GM12878 (cell line): ENCODE data around the gene PLOD3. TPM values are rescaled to one million over a fixed set of nuclear protein-coding genes. Genes with fewer than 3 reads are reported as not detected.

Experiments used
- ATAC-seq: fragments of 200-7000 bp; cut with Tn5 transposase; 3 replicates; pipeline ENCODE4 v1.9.1; 2020; ENCODE audit warnings: mild to moderate bottlenecking, moderate library complexity
- Bru-seq: library from RNA; stranded (reverse); fragments of 400-500 nt; gene quantifications from one replicate; lab custom pipeline; 2021; lab: Mats Ljungman, UMichigan
- BruChase-seq, 2 experiments: library from RNA; stranded (reverse); fragments of 400-500 nt; gene quantifications; one replicate each; lab custom pipeline; 2021; lab: Mats Ljungman, UMichigan
- BruUV-seq: library from RNA; stranded (reverse); fragments of 400-500 nt; replicated peaks from 2 replicates; lab custom pipeline; 2021; lab: Mats Ljungman, UMichigan
- CTCF ChIA-PET: fragments of 300-600 bp; sonication (Branson Sonifier 250); formaldehyde crosslinking; extraction: SDS; loops from one replicate; lab custom pipeline; 2021; ENCODE audit warnings: inconsistent platforms; lab: Yijun Ruan, JAX
- POLR2A ChIA-PET: fragments of 350-600 bp; formaldehyde crosslinking; extraction: SDS; loops from one replicate; lab custom pipeline; 2021; ENCODE audit warnings: inconsistent platforms; lab: Charles Lee
- RAD21 ChIA-PET: fragments of 300-600 bp; sonication (Branson Sonifier 250); formaldehyde crosslinking; loops from one replicate; lab custom pipeline; 2023; ENCODE audit warnings: antibody characterized with exemption; ENCODE audit not compliant: unreplicated experiment; lab: Charles Lee
- SMC1A ChIA-PET: fragments of 300-600 bp; sonication (Branson Sonifier 250); formaldehyde crosslinking; loops from one replicate; lab custom pipeline; 2023; ENCODE audit not compliant: unreplicated experiment, uncharacterized antibody; lab: Charles Lee
- DNase-seq: peaks from one replicate; pipeline ENCODE4 v3.0.0-alpha.2; 2011; ENCODE audit warnings: low read depth, low spot score
- FAIRE-seq: peaks from 3 replicates; lab custom pipeline; 2011; peaks lifted over from hg19 to GRCh38; lab: Jason Lieb, UNC
- H2AFZ ChIP-seq: 2 replicates; pipeline ENCODE4 v1.6.0; 2011; ENCODE audit warnings: low read depth, low read length, control low read depth; ENCODE audit not compliant: control insufficient read depth
- H3K27ac ChIP-seq: 2 replicates; pipeline ENCODE4 v1.5.1; 2011; ENCODE audit warnings: control low read depth; ENCODE audit not compliant: control insufficient read depth, insufficient read depth
- H3K27me3 ChIP-seq, 2 experiments: replicated peaks in 1 of 2; 2 replicates each; pipeline versions ENCODE4 v1.6.0 to v1.6.1; 2011; ENCODE audit warnings: low read length in 1 of 2; ENCODE audit not compliant: control insufficient read depth in 2 of 2, insufficient read depth in 2 of 2
- H3K36me3 ChIP-seq, 2 experiments: 2 replicates each; pipeline ENCODE4 v1.5.1; 2011; ENCODE audit warnings: low read length in 1 of 2; ENCODE audit not compliant: control insufficient read depth in 2 of 2, insufficient read depth in 2 of 2
- H3K4me1 ChIP-seq: 2 replicates; pipeline ENCODE4 v1.6.1; 2011; ENCODE audit warnings: mild to moderate bottlenecking, low read length, moderate library complexity, mixed read lengths; ENCODE audit not compliant: control insufficient read depth, insufficient read depth
- H3K4me2 ChIP-seq: 2 replicates; pipeline ENCODE4 v1.6.0; 2011; ENCODE audit warnings: control low read depth; ENCODE audit not compliant: control insufficient read depth, insufficient read depth
- H3K4me3 ChIP-seq: fragments of 200-600 bp; sonication (generic); 2 replicates; pipeline ENCODE4 v1.5.1; 2016
- H3K79me2 ChIP-seq: 2 replicates; pipeline ENCODE4 v1.6.0; 2011; ENCODE audit warnings: low read length; ENCODE audit not compliant: control insufficient read depth, insufficient read depth
- H3K9ac ChIP-seq: 2 replicates; pipeline ENCODE4 v1.8.0; 2011; ENCODE audit warnings: low read length, control low read depth, mixed read lengths; ENCODE audit not compliant: control insufficient read depth, insufficient read depth
- H3K9me3 ChIP-seq: replicated peaks from 3 replicates; pipeline ENCODE4 v1.5.1; 2011; ENCODE audit warnings: mild to moderate bottlenecking, low read length; ENCODE audit not compliant: control insufficient read depth, insufficient read depth
- H4K20me1 ChIP-seq: 2 replicates; pipeline ENCODE4 v1.6.0; 2011; ENCODE audit not compliant: control insufficient read depth, insufficient read depth
- BHLHE40 ChIP-seq, 2 experiments: fragments of 450-650 bp in 1 of 2; IDR thresholded peaks; 2 replicates each; pipeline ENCODE4 v1.6.1; 2011 to 2017; ENCODE audit warnings: low read depth in 2 of 2, borderline replicate concordance in 1 of 2, improper control_type of control experiment in 1 of 2, low read length in 1 of 2, mild to moderate bottlenecking in 1 of 2
- CHD2 ChIP-seq: IDR thresholded peaks from 2 replicates; pipeline ENCODE4 v1.6.1; 2011; ENCODE audit warnings: low read depth, low read length, improper control_type of control experiment, borderline replicate concordance
- CREM ChIP-seq: IDR thresholded peaks from 2 replicates; pipeline ENCODE4 v1.6.1; 2014; ENCODE audit warnings: antibody characterized with exemption, low read depth
- EED ChIP-seq: sonication (generic); IDR thresholded peaks from 2 replicates; pipeline ENCODE4 v1.6.1; 2016; ENCODE audit warnings: antibody characterized with exemption, low read depth
- EGR1 ChIP-seq, 2 experiments: IDR thresholded peaks; 1 replicate in 1 of 2; 2 replicates in 1 of 2; pipeline ENCODE4 v1.6.1; 2011 to 2012; ENCODE audit warnings: low read depth in 2 of 2, low read length in 2 of 2, borderline replicate concordance in 1 of 2, mild to moderate bottlenecking in 1 of 2, moderate library complexity in 1 of 2
- FOXK2 ChIP-seq: fragments of 450-650 bp; IDR thresholded peaks from 2 replicates; pipeline ENCODE4 v1.6.1; 2017; ENCODE audit warnings: mild to moderate bottlenecking, moderate library complexity
- IKZF2 ChIP-seq, 2 experiments: fragments of 450-650 bp; IDR thresholded peaks; 2 replicates each; pipeline ENCODE4 v1.6.1; 2017; ENCODE audit warnings: mild to moderate bottlenecking in 2 of 2, moderate library complexity in 2 of 2
- LARP7 ChIP-seq: fragments of 450-650 bp; IDR thresholded peaks from 2 replicates; pipeline ENCODE4 v1.6.1; 2017; ENCODE audit warnings: mild to moderate bottlenecking
- MTA2 ChIP-seq: fragments of 450-650 bp; IDR thresholded peaks from 2 replicates; pipeline ENCODE4 v1.6.1; 2016; ENCODE audit warnings: low read depth, mild to moderate bottlenecking, moderate library complexity
- MXI1 ChIP-seq: fragments of 150-350 bp; IDR thresholded peaks from 2 replicates; pipeline ENCODE4 v1.6.1; 2011; ENCODE audit warnings: low read depth, mild to moderate bottlenecking, inconsistent platforms, low read length, improper control_type of control experiment
- NFYB ChIP-seq: IDR thresholded peaks from 2 replicates; pipeline ENCODE4 v1.6.1; 2011; ENCODE audit warnings: low read depth, mild to moderate bottlenecking, low read length, improper control_type of control experiment, moderate library complexity; ENCODE audit not compliant: insufficient read depth
- POU2F2 ChIP-seq: IDR thresholded peaks from 3 replicates; pipeline ENCODE4 v1.6.1; 2011; ENCODE audit warnings: low read depth, mild to moderate bottlenecking, low read length, borderline replicate concordance
- SIX5 ChIP-seq: IDR thresholded peaks from 2 replicates; pipeline ENCODE4 v1.6.1; 2011; ENCODE audit warnings: mild to moderate bottlenecking, low read depth, low read length, moderate library complexity; ENCODE audit not compliant: severe bottlenecking
- YY1 ChIP-seq: IDR thresholded peaks from 2 replicates; pipeline ENCODE4 v1.6.1; 2011; ENCODE audit warnings: low read depth, mild to moderate bottlenecking, low read length
- ZNF207 ChIP-seq: fragments of 450-650 bp; IDR thresholded peaks from 2 replicates; pipeline ENCODE4 v1.6.1; 2014; ENCODE audit warnings: antibody characterized with exemption, mild to moderate bottlenecking, borderline replicate concordance
- WGBS: methylation state at CpG from one replicate; pipeline ENCODE4 v1.1.6; 2016; ENCODE audit warnings: low lambda C conversion rate; ENCODE audit not compliant: insufficient replicate concordance, insufficient coverage; ENCODE audit errors: missing lambda C conversion rate; 5-methylcytosine and 5-hydroxymethylcytosine counted together
- in situ Hi-C: fragments of 300-500 bp; cut with MboI; formaldehyde crosslinking; loops from 9 replicates; pipeline ENCODE4 v1.14.3; 2018; ENCODE audit warnings: mixed read lengths
- intact Hi-C: fragments of 100-400 bp; cut with micrococcal nuclease; formaldehyde crosslinking; loops from one replicate; pipeline ENCODE4 v1.14.2; 2022; ENCODE audit not compliant: unreplicated experiment
- long read RNA-seq, 2 experiments: library from polyadenylated mRNA; unstranded; transcript quantifications; one replicate each; pipeline ENCODE4 v2.0.0, GENCODE V29; 2019 to 2020
- polyA minus RNA-seq, 3 experiments: library from RNA; depleted of rRNA, polyadenylated mRNA; stranded (reverse); fragments of >200 nt; gene quantifications; 2 replicates each; pipeline ENCODE4 v1.2.3, GENCODE V29; 2011
- polyA plus RNA-seq, 11 experiments: library from polyadenylated mRNA; depleted of rRNA in 4 of 11; unstranded in 6 of 11; stranded (reverse) in 5 of 11; fragments of >200 nt; fragmentation: Nextera tagmentation in 4 of 11; fragmentation: Illumina TruSeq in 1 of 11; extraction: Ambion mirVana in 4 of 11; extraction: Trizol in 1 of 11; gene quantifications; 1 replicate in 1 of 11; 2 replicates in 10 of 11; pipeline versions ENCODE4 v1.2.1 to v1.2.3, GENCODE V29; 2011 to 2016; ENCODE audit warnings: inconsistent platforms in 2 of 11, missing spikeins in 2 of 11, low read depth in 1 of 11
- total RNA-seq, 4 experiments: library from RNA; depleted of rRNA in 3 of 4; stranded (reverse); fragments of >200 nt in 3 of 4; fragmentation: Illumina TruSeq in 1 of 4; extraction: Trizol in 1 of 4; gene quantifications; 2 replicates each; pipeline versions ENCODE4 v1.2.1 to v1.2.3, GENCODE V29; 2013 to 2021

PLOD3 gene, protein sequence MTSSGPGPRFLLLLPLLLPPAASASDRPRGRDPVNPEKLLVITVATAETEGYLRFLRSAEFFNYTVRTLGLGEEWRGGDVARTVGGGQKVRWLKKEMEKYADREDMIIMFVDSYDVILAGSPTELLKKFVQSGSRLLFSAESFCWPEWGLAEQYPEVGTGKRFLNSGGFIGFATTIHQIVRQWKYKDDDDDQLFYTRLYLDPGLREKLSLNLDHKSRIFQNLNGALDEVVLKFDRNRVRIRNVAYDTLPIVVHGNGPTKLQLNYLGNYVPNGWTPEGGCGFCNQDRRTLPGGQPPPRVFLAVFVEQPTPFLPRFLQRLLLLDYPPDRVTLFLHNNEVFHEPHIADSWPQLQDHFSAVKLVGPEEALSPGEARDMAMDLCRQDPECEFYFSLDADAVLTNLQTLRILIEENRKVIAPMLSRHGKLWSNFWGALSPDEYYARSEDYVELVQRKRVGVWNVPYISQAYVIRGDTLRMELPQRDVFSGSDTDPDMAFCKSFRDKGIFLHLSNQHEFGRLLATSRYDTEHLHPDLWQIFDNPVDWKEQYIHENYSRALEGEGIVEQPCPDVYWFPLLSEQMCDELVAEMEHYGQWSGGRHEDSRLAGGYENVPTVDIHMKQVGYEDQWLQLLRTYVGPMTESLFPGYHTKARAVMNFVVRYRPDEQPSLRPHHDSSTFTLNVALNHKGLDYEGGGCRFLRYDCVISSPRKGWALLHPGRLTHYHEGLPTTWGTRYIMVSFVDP
- 64.1 and 64.5 TPM in 2 replicates for total RNA-seq (2013; cell fraction: nucleolus; rRNA removed)
- total RNA-seq (2014; rRNA removed): 12.4 and 13.5 TPM in 2 replicates
- 5.3 and 9.2 TPM in 2 replicates for total RNA-seq (2014; rRNA removed; fragmentation: Illumina TruSeq; extraction: Trizol)
- total RNA-seq (2021): 25.0 and 27.8 TPM in 2 replicates
- polyA plus RNA-seq (2011; ENCODE audit: low read depth): 10.5 TPM
- 15.2 and 17.3 TPM in 2 replicates for polyA plus RNA-seq (2011; rRNA removed)
- 25.7 and 29.6 TPM in 2 replicates for polyA plus RNA-seq (2011; cell fraction: cytosol; rRNA removed)
- 83.0 and 97.3 TPM in 2 replicates for polyA plus RNA-seq (2011; cell fraction: nucleus; rRNA removed)
- 26.0 and 27.8 TPM in 2 replicates for polyA plus RNA-seq (2012)
- 7.7 and 14.6 TPM in 2 replicates for polyA plus RNA-seq (2014; fragmentation: Illumina TruSeq; extraction: Trizol)
- polyA plus RNA-seq (2014; fragmentation: Nextera tagmentation; extraction: Ambion mirVana): 1 to 10 TPM in 1 of 2 experiments, under 1 TPM in 1; 0.53 to 3.2 TPM
- polyA plus RNA-seq (2014; rRNA removed): 15.6 and 20.0 TPM in 2 replicates
- polyA plus RNA-seq (2016; fragmentation: Nextera tagmentation; extraction: Ambion mirVana): 10 to 100 TPM; 19.6 to 23.0 TPM
- polyA minus RNA-seq (2011; rRNA and poly(A)+ RNA removed): 10.1 and 21.9 TPM in 2 replicates
- polyA minus RNA-seq (2011; cell fraction: cytosol; rRNA and poly(A)+ RNA removed): 9.5 and 12.3 TPM in 2 replicates
- polyA minus RNA-seq (2011; cell fraction: nucleus; rRNA and poly(A)+ RNA removed): 19.8 and 34.6 TPM in 2 replicates
- percentile 58 among the genes with signal in this experiment for Bru-seq, nascent RNA
- percentile 79 among the genes with signal in this experiment for BruChase-seq, experiment 1, labeled RNA remaining after a 6-hour chase
- percentile 71 among the genes with signal in this experiment for BruChase-seq, experiment 2, labeled RNA remaining after a 2-hour chase
- long read RNA-seq, experiment 1, transcript PLOD3-201 (19 exons, 2,920 nt): major isoform, 8 of 13 reads
- long read RNA-seq, experiment 1, partial matches to known transcripts: 2 of 13 reads
- long read RNA-seq, experiment 1, other reads (novel, unspliced or antisense): 3 of 13 reads
- long read RNA-seq, experiment 2, partial matches to known transcripts: 1 of 3 reads
- long read RNA-seq, experiment 2, other reads (novel, unspliced or antisense): 2 of 3 reads

GRCh38 chr7:101217388-101218235, at the start of gene PLOD3, which contains the start of gene ZNHIT1:
TSS of gene PLOD3 (minus strand) at chr7:101217581. CDS start at chr7:101217274, 307 bp downstream.
TSS of gene ZNHIT1 (plus strand) at chr7:101218165. CDS start at chr7:101218196, 31 bp downstream.
- Histone ChIP-seq H3K79me2 (peaks cover 30% of the 10 kb centered on the region), H2AFZ (peak within 1 kb of the TSS; percentile 95), H3K9me3 (no peaks in the 10 kb centered on the region), H3K27ac (peak within 1 kb of the TSS; percentile 88), H4K20me1 (no peaks in the 10 kb centered on the region), H3K9ac (peak within 1 kb of the TSS; percentile 88), H3K4me2 (peak within 1 kb of the TSS; percentile 89), H3K36me3 (peaks cover 0 to 2% of the 10 kb centered on the region in 2 experiments; a peak in 2 of 4 replicates), H3K27me3 (no peaks in the 10 kb centered on the region), H3K4me3 (peak within 1 kb of the TSS; percentile 88), H3K4me1 (peaks cover 5% of the 10 kb centered on the region)
- in situ Hi-C loops: no loop called here
- ChIA-PET SMC1A (interaction anchor here (0.6 to 3.6 kb wide), 14 partner anchors 14 to 346 kb away, joined by 3 to 19 read pairs (median 4); partner anchors contain the start of genes FIS1, MOGAT3 and SERPINE1), RAD21 (interaction anchor here (0.6 to 3.9 kb wide), 10 partner anchors 23 to 500 kb away, joined by 3 to 37 read pairs (median 4); partner anchors contain the start of gene FIS1), POLR2A (interaction anchor here (0.6 to 2.1 kb wide), 17 partner anchors 8 to 605 kb away, joined by 3 to 12 read pairs (median 4); partner anchors contain the start of genes IFT22, MOSPD3, SLC12A9 and TRIM56), CTCF (interaction anchor here (0.5 to 3.8 kb wide), 23 partner anchors 11 to 740 kb away, joined by 3 to 63 read pairs (median 3); partner anchors contain the start of genes FIS1, IFT22 and SLC12A9)
- ATAC-seq: peak; percentile 92
- BruUV-seq: no TSS peak
- DNase-seq: peak; percentile 96
- FAIRE-seq: peak; percentile 99
- 1% methylated on average over 27 of the region's 57 CpGs for WGBS
- intact Hi-C loops: loop anchor here (1.0 kb wide), 1 partner anchor 27 kb away; no protein-coding TSS in a partner anchor
- peak; percentile 99 for TF ChIP-seq YY1
- peak; percentile 18; the same call in 1 of the 2 replicates for TF ChIP-seq ZNF207
- peak; percentile 48; the same call in 1 of the 2 replicates for TF ChIP-seq CREM
- TF ChIP-seq CHD2: peak; percentile 26; the same call in 1 of the 2 replicates
- peak in 1 of 2 experiments; percentile 44; a peak in 1 of 4 replicates for TF ChIP-seq BHLHE40 (IDR thresholded peaks at IDR 0.05; ENCODE audit: borderline replicate concordance in 1 of 2, low read depth in 2 of 2, low read length in 1 of 2)
- peak; percentile 51; the same call in 1 of the 2 replicates for TF ChIP-seq LARP7
- no peak for TF ChIP-seq MTA2
- no peak; the same call in 1 of the 2 replicates for TF ChIP-seq EED
- peak; percentile 77; the same call in 1 of the 2 replicates for TF ChIP-seq MXI1
- peak; percentile 38 to 58; a peak in 3 of 4 replicates for TF ChIP-seq IKZF2 (IDR thresholded peaks at IDR 0.05)
- TF ChIP-seq NFYB: 0 out of 2 replicates have a peak, but pooled peaks have one; percentile 17
- TF ChIP-seq FOXK2: no peak
- peak; percentile 6 to 92 for TF ChIP-seq EGR1 (IDR thresholded peaks at IDR 0.05; ENCODE audit: borderline replicate concordance in 1 of 2, low read depth in 2 of 2, low read length in 2 of 2)
- peak; percentile 75 for TF ChIP-seq SIX5
- TF ChIP-seq POU2F2: peak; percentile 24; the same call in 1 of the 3 replicates
